ENCODE measurements around the gene RSPRY1. TPM values are rescaled to one million over a fixed set of nuclear protein-coding genes. Genes with fewer than 3 reads are reported as not detected.
A peak's percentile ranks its signal among the peaks of the same experiment; 100 is the strongest.

Gene RSPRY1
- total RNA-seq, 4 donors from 2014 or later, result 27.9 to 77.7 (median 53.2) TPM

GRCh38 chr16:57224651-57225335 is 38.7 kb downstream of the RSPRY1 start:
- Histone ChIP-seq H3K9me3 (no peaks in the 10 kb centered on the region), H3K36me3 (no peaks in the 10 kb centered on the region), H3K27me3 (no peaks in the 10 kb centered on the region), H3K4me3 (no peak overlapping the region), H3K27ac (no peak overlapping the region), H3K4me1 (peaks cover 0 to 3% of the 10 kb centered on the region in 2 donors)
- intact Hi-C loops (cut with DNase I; ENCODE audit: low total_unique reads), result no loop called here
- no peak for TF ChIP-seq CTCF (IDR thresholded peaks at IDR 0.05)
- TF ChIP-seq POLR2A (IDR thresholded peaks at IDR 0.05), result no peak
- DNase-seq, result no peak

GRCh38 chr16:57225978-57226377 is 39.8 kb downstream of the RSPRY1 start:
- H3K27me3 ChIP-seq, result no peaks in the 10 kb centered on the region
- H3K4me1 ChIP-seq, result peaks cover 0 to 3% of the 10 kb centered on the region in 2 donors
- no peak for DNase-seq
- H3K36me3 ChIP-seq, result no peaks in the 10 kb centered on the region
- no peak overlapping the region for H3K27ac ChIP-seq
- TF ChIP-seq CTCF (IDR thresholded peaks at IDR 0.05) (no peak), POLR2A (IDR thresholded peaks at IDR 0.05) (no peak)
- H3K4me3 ChIP-seq, result no peak overlapping the region
- intact Hi-C loops (cut with DNase I; ENCODE audit: low total_unique reads), result no loop called here
- H3K9me3 ChIP-seq, result no peaks in the 10 kb centered on the region

DNA sequence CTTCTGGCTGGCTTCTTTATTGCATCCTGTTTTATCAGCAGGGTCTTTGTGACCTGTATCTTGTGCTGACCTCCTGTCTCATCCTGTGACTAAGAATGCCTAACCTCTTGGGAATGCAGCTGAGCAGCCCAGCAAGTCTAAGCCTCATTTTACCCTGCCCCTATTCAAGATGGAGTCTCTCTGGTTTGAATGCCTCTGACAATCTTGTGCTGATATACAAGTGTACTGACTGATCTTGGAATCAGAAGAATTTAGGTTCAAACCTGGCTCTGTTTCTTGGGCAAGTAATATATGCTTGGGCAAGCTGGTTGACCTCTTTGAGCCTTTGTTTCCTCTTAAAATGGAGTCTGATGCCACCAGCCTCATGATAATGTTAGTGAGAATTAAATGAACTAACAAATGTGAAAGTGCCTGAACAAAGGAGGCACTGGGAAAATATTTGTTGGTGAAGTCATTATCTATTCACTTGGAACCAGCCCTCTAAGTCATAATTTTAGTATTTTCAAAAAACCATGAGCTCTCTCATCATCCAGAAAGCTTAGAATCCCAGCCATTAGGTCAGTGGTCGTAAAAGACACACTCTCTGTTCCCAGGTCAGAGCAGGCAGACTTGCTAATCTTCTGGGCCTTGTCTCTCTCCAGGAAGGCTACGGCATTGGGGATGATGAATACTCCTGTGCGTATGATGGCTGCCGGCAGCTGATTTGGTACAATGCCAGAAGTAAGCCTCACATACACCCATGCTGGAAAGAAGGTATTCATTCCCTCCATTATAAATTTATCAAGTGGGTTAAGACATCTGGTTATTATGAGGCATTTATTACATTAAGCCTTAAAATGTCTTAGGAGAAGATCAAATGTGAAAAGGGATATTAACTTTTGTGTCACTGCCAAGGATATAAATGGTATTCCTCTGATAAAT is 40.8 kb downstream of the RSPRY1 start:
- H3K9me3 ChIP-seq, result no peaks in the 10 kb centered on the region
- H3K4me1 ChIP-seq, result peaks cover 0 to 3% of the 10 kb centered on the region in 2 donors
- no peak for TF ChIP-seq POLR2A (IDR thresholded peaks at IDR 0.05)
- H3K4me3 ChIP-seq, result no peak overlapping the region
- intact Hi-C loops (cut with DNase I; ENCODE audit: low total_unique reads), result no loop called here
- no peaks in the 10 kb centered on the region for H3K36me3 ChIP-seq
- no peaks in the 10 kb centered on the region for H3K27me3 ChIP-seq
- no peak for DNase-seq
- peak overlapping the region; percentile 1 to 42 for H3K27ac ChIP-seq

DNA sequence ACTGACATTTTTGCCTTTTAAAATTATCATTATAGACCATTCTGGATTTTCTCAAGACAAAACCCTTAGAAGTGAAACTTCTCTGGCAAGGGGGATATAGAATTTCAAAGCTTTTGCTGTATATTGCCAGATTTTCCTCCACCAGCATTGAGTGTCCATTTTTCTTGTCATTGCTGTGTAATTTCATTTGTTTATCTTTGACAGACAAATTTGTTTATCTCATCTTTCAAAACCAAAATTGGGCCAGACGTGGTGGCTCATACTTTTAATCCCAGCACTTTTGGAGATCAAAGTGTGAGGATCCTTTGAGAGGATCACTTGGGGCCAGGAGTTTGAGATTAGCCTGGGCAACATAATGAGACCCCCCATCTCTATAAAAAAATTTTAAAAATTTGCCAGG is 43.0 kb downstream of the RSPRY1 start:
- Histone ChIP-seq H3K27ac (no peak overlapping the region), H3K9me3 (no peaks in the 10 kb centered on the region), H3K27me3 (no peaks in the 10 kb centered on the region), H3K4me3 (no peak overlapping the region), H3K36me3 (no peaks in the 10 kb centered on the region), H3K4me1 (no peaks in the 10 kb centered on the region)
- intact Hi-C loops (cut with DNase I; ENCODE audit: low total_unique reads), result no loop called here
- TF ChIP-seq POLR2A (IDR thresholded peaks at IDR 0.05) (no peak), CTCF (IDR thresholded peaks at IDR 0.05) (no peak)
- no peak for DNase-seq

DNA sequence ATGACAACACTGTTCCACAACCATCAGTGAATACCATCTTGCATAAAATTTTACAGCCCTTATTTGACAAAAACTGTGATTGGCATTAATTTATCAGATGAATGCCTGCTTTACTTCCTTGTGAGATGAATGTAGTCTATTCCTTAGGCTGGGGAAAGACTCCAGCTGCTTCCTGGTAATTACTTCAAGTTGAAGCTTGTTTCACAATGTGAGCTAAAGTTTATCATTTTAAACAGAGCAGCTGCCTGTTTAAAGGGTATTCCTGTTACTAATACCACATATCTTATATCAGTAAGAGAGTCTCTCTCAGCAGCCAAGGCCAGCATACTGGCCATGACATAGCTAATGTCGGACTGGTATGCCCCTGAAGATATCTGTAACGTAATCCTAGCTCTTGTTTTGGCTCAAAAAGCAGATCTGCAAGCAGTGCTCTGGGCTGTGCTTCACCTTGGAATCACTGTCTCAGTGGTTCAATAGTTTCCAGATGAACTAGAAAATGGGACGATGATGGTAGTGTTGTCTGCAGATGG is 45.8 kb downstream of the RSPRY1 start:
- Histone ChIP-seq H3K9me3 (no peaks in the 10 kb centered on the region), H3K27ac (no peak overlapping the region), H3K36me3 (no peaks in the 10 kb centered on the region), H3K4me3 (no peak overlapping the region), H3K27me3 (no peaks in the 10 kb centered on the region), H3K4me1 (no peaks in the 10 kb centered on the region)
- DNase-seq, result no peak
- no peak for TF ChIP-seq CTCF (IDR thresholded peaks at IDR 0.05)
- TF ChIP-seq POLR2A (IDR thresholded peaks at IDR 0.05), result no peak
- intact Hi-C loops (cut with DNase I; ENCODE audit: low total_unique reads), result no loop called here

All from uterus (tissue), 4 donors.